Right lobe of liver (tissue), 6 donors: ENCODE measurements around the gene MAST3. TPM values are rescaled to one million over a fixed set of nuclear protein-coding genes. Genes with fewer than 3 reads are reported as not detected.
A peak's percentile ranks its signal among the peaks of the same experiment; 100 is the strongest.

ENCODE experiments used
- ATAC-seq, 4 donors: fragments of 200-7000 bp; cut with Tn5 transposase; one replicate each; pipeline ENCODE4 v1.9.1; 2020; ENCODE audit warnings: mild to moderate bottlenecking in 4 of 4, moderate library complexity in 4 of 4
- DNase-seq, 3 donors: peaks; one replicate each; pipeline ENCODE4 v3.0.0-alpha.2; 2020
- H3K27ac ChIP-seq, 3 donors: fragments of 200-600 bp; one replicate each; pipeline ENCODE4 v1.8.0; 2022
- H3K27me3 ChIP-seq, 2 donors: fragments of 200-600 bp; one replicate each; pipeline ENCODE4 v1.8.0; 2022
- H3K36me3 ChIP-seq, 4 donors: fragments of 200-600 bp; sonication (generic) in 1 of 4; one replicate each; pipeline versions ENCODE4 v1.5.1 to v1.8.0; 2017 to 2022; ENCODE audit warnings: control low read depth in 1 of 4
- H3K4me1 ChIP-seq, 4 donors: fragments of 200-600 bp; sonication (generic) in 1 of 4; one replicate each; pipeline versions ENCODE4 v1.5.1 to v1.8.0; 2017 to 2022; ENCODE audit warnings: control low read depth in 1 of 4
- H3K4me3 ChIP-seq, 3 donors: fragments of 200-600 bp; one replicate each; pipeline ENCODE4 v1.8.0; 2022
- H3K9me3 ChIP-seq, 4 donors: fragments of 200-600 bp; sonication (generic) in 1 of 4; one replicate each; pipeline versions ENCODE4 v1.5.1 to v1.8.0; 2017 to 2022; ENCODE audit warnings: control low read depth in 1 of 4
- CTCF ChIP-seq, 4 donors: fragments of 200-600 bp in 3 of 4; fragments of 450-650 bp in 1 of 4; IDR thresholded peaks; one replicate each; pipeline versions ENCODE4 v1.5.1 to v1.8.0; 2016 to 2022; ENCODE audit warnings: antibody characterized with exemption in 4 of 4, mild to moderate bottlenecking in 2 of 4
- POLR2A ChIP-seq: fragments of 450-650 bp; IDR thresholded peaks from one replicate; pipeline ENCODE4 v1.6.1; 2017; ENCODE audit warnings: antibody characterized with exemption, mild to moderate bottlenecking
- WGBS: methylation state at CpG from one replicate; pipeline ENCODE4 v1.1.6; 2018; ENCODE audit warnings: low coverage, low lambda C conversion rate; ENCODE audit not compliant: insufficient coverage; ENCODE audit errors: missing lambda C conversion rate; 5-methylcytosine and 5-hydroxymethylcytosine counted together
- intact Hi-C, 2 donors: fragments of 100-400 bp; cut with DNase I; formaldehyde crosslinking; loops; one replicate each; pipeline versions ENCODE4 v1.11.2 to v1.14.1; 2022
- total RNA-seq, 6 experiments: library from RNA; depleted of rRNA in 2 of 6; stranded (reverse); fragments of >200 nt in 2 of 6; fragmentation: NEBNext Ultra II Directional in 3 of 6; extraction: Animal tissue kit (Norgen Biotek cat#: 25700) in 3 of 6; gene quantifications; one replicate each; pipeline versions ENCODE4 v1.1.0 to v1.2.4, GENCODE V29; 2016 to 2023
- donor health status: DM: no; HTN: yes; CAD: no.
- donor health status: DM: no; HTN: no; CAD: no.
- donor health status: DM: no; HTN: no; CAD: no.
- donor health status: DM: no; HTN: yes; CAD: no.
- donor health status: DM: no; HTN: yes; CAD: no.

MAST3 gene
- total RNA-seq, 6 experiments from 2014 or later, result 8.0 to 17.9 (median 10.0) TPM

- peak; percentile 92 to 93 (median 92) for ATAC-seq
These were observed 38.4 kb downstream of the MAST3 start for GRCh38 chr19:18135712-18136584.

GRCh38 chr19:18137242-18137641 is 39.7 kb downstream of the MAST3 start:
- intact Hi-C loops, result no loop called here
- no peak overlapping the region for H3K27ac ChIP-seq
- ATAC-seq (no peak), DNase-seq (no peak)
- H3K4me3 ChIP-seq, result no peak overlapping the region
- H3K27me3 ChIP-seq, result no peaks in the 10 kb centered on the region
- H3K4me1 ChIP-seq, result peaks cover 0 to 23% (median 8%) of the 10 kb centered on the region in 4 donors
- peaks cover 0 to 52% (median 7%) of the 10 kb centered on the region in 4 donors for H3K36me3 ChIP-seq
- TF ChIP-seq CTCF (IDR thresholded peaks at IDR 0.05), result no peak
- TF ChIP-seq POLR2A, result no peak
- no CpG with 5 or more reads among the region's 11 CpGs for WGBS
- no peaks in the 10 kb centered on the region for H3K9me3 ChIP-seq

More at GRCh38 chr19:18135712-18136584, 38.4 kb downstream of the MAST3 start:
- peak overlapping the region; percentile 39 to 78 (median 76) for H3K27ac ChIP-seq
- TF ChIP-seq POLR2A (no peak), CTCF (IDR thresholded peaks at IDR 0.05) (no peak)
- peak; percentile 84 to 95 (median 91) for DNase-seq
- WGBS, result 24% methylated on average over 10 of the region's 18 CpGs
- no peak overlapping the region for H3K4me3 ChIP-seq
- H3K27me3 ChIP-seq, result no peaks in the 10 kb centered on the region
- H3K36me3 ChIP-seq, result peaks cover 0 to 51% (median 10%) of the 10 kb centered on the region in 4 donors
- no peaks in the 10 kb centered on the region for H3K9me3 ChIP-seq
- peaks cover 0 to 23% (median 8%) of the 10 kb centered on the region in 4 donors for H3K4me1 ChIP-seq
- intact Hi-C loops, result no loop called here

- H3K4me3 ChIP-seq, result no peak overlapping the region
- ATAC-seq (no peak), DNase-seq (no peak)
- TF ChIP-seq POLR2A (no peak), CTCF (IDR thresholded peaks at IDR 0.05) (no peak)
- peaks cover 0 to 23% (median 8%) of the 10 kb centered on the region in 4 donors for H3K4me1 ChIP-seq
- intact Hi-C loops, result no loop called here
- no peaks in the 10 kb centered on the region for H3K9me3 ChIP-seq
- H3K27me3 ChIP-seq, result no peaks in the 10 kb centered on the region
- peaks cover 0 to 50% (median 4%) of the 10 kb centered on the region in 4 donors for H3K36me3 ChIP-seq
- H3K27ac ChIP-seq, result no peak overlapping the region
- WGBS, result 66% methylated on average over 8 of the region's 9 CpGs
These were observed 40.2 kb downstream of the MAST3 start for GRCh38 chr19:18137657-18138339.

GRCh38 chr19:18140473-18140872 is 42.9 kb downstream of the MAST3 start:
- no peaks in the 10 kb centered on the region for H3K27me3 ChIP-seq
- intact Hi-C loops, result no loop called here
- no peak for TF ChIP-seq CTCF (IDR thresholded peaks at IDR 0.05)
- TF ChIP-seq POLR2A, result no peak
- no peaks in the 10 kb centered on the region for H3K9me3 ChIP-seq
- 93% methylated on average over 1 of the region's 1 CpG for WGBS
- peaks cover 0 to 55% (median 18%) of the 10 kb centered on the region in 4 donors for H3K36me3 ChIP-seq
- DNase-seq (no peak), ATAC-seq (no peak)
- no peak overlapping the region for H3K27ac ChIP-seq
- peaks cover 0 to 15% (median 6%) of the 10 kb centered on the region in 4 donors for H3K4me1 ChIP-seq
- H3K4me3 ChIP-seq, result no peak overlapping the region
